PFSK-1 (cell line): ENCODE measurements around the gene TMEM207.

ENCODE experiments used
- FOXP2 ChIP-seq: optimal IDR thresholded peaks from 2 replicates; pipeline ENCODE3; 2011; ENCODE audit warnings: borderline replicate concordance, control low read depth, inconsistent platforms; ENCODE audit not compliant: insufficient read depth; ENCODE audit errors: extremely low read length, extremely low read depth
- POLR2AphosphoS5 ChIP-seq: IDR thresholded peaks from 2 replicates; pipeline ENCODE4 v1.6.1; 2012; ENCODE audit warnings: low read depth, mild to moderate bottlenecking, control low read depth, low read length, moderate library complexity
- REST ChIP-seq, 2 experiments: IDR thresholded peaks; 2 replicates each; pipeline versions ENCODE4 v1.6.1 to v1.8.0; 2011 to 2012; ENCODE audit warnings: low read depth in 2 of 2, low read length in 2 of 2, control low read depth in 1 of 2, inconsistent platforms in 1 of 2, mild to moderate bottlenecking in 1 of 2, moderate library complexity in 1 of 2; ENCODE audit not compliant: insufficient read depth in 1 of 2
- SIN3A ChIP-seq: IDR thresholded peaks from 2 replicates; pipeline ENCODE4 v1.6.1; 2012; ENCODE audit warnings: mild to moderate bottlenecking, low read length, moderate library complexity, borderline replicate concordance; ENCODE audit not compliant: insufficient read depth
- TAF1 ChIP-seq: IDR thresholded peaks from 2 replicates; pipeline ENCODE4 v1.6.1; 2012; ENCODE audit warnings: low read length, control low read depth, borderline replicate concordance; ENCODE audit not compliant: insufficient read depth

- no peak for TF ChIP-seq SIN3A
- no peak for TF ChIP-seq TAF1
- TF ChIP-seq REST (IDR thresholded peaks at IDR 0.05; ENCODE audit: insufficient read depth in 1 of 2, low read depth in 2 of 2, low read length in 2 of 2), result no peak
- TF ChIP-seq POLR2AphosphoS5, result no peak
- TF ChIP-seq FOXP2, result no peak
Observed at GRCh38 chr3:190442240-190442639, 7.5 kb downstream of the TMEM207 start.
